Measurements from ENCODE around the gene RPE65. TPM values are rescaled to one million over a fixed set of nuclear protein-coding genes. Genes with fewer than 3 reads are reported as not detected.

Gene RPE65
- total RNA-seq, 1 donor from 2014 or later = not detected

DNA sequence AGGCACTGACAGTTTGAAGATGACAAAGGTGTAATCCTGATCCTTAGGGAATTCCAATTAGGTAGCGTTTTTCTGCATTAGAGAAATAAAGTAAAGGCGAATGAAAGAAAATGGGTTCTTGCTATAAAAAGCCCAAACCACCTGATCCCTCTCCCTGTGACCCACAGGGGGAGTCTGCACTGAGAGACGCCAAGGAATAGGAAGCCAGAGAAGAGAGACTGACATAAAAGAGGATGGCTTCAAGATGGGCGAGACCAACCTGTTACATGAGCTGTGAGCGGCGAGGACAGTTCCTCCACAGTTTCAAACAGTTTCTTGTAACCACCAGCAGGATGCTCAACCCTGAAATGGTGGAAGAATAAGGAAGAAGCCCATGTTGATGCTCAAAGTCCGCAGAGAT lies 1.4 kb downstream of the RPE65 start:
- Mint-ChIP-seq H3K27ac (no peak overlapping the region), H3K9me3 (no peaks in the 10 kb centered on the region), H3K4me3 (no peak overlapping the region), H3K36me3 (no peaks in the 10 kb centered on the region), H3K4me1 (peaks cover 4% of the 10 kb centered on the region), H3K27me3 (ENCODE audit: low read depth) (peaks cover 2% of the 10 kb centered on the region)
- DNase-seq (ENCODE audit: low spot score in 2 of 2, unreplicated experiment in 2 of 2) = no peak
- TF ChIP-seq, protein P1, sequence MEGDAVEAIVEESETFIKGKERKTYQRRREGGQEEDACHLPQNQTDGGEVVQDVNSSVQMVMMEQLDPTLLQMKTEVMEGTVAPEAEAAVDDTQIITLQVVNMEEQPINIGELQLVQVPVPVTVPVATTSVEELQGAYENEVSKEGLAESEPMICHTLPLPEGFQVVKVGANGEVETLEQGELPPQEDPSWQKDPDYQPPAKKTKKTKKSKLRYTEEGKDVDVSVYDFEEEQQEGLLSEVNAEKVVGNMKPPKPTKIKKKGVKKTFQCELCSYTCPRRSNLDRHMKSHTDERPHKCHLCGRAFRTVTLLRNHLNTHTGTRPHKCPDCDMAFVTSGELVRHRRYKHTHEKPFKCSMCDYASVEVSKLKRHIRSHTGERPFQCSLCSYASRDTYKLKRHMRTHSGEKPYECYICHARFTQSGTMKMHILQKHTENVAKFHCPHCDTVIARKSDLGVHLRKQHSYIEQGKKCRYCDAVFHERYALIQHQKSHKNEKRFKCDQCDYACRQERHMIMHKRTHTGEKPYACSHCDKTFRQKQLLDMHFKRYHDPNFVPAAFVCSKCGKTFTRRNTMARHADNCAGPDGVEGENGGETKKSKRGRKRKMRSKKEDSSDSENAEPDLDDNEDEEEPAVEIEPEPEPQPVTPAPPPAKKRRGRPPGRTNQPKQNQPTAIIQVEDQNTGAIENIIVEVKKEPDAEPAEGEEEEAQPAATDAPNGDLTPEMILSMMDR (IDR thresholded peaks at IDR 0.05; ENCODE audit: unreplicated experiment) = no peak

DNA sequence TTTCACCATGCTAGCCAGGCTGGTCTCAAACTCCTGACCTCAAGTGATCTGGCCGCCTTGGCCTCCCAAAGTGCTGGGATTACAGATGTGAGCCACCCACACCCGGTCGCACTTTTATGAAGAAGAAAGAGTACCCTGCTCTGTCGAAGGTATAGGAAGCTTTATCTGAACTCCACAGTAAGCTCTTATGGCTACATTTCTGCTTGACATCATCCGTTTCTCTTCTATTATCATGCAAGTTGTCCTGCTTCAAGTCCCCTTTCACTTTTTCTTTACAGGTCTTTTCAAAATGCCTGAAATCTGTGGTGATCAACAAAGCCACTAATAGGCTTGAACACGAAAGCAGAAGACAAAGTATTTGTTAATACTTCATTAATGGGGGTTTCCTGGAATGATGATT lies 4.0 kb downstream of the RPE65 start:
- H3K36me3 Mint-ChIP-seq = no peaks in the 10 kb centered on the region
- no peak for DNase-seq (ENCODE audit: low spot score in 2 of 2, unreplicated experiment in 2 of 2)
- H3K4me3 Mint-ChIP-seq = no peak overlapping the region
- H3K27me3 Mint-ChIP-seq (ENCODE audit: low read depth) = peaks cover 3% of the 10 kb centered on the region
- TF ChIP-seq, protein P1 (IDR thresholded peaks at IDR 0.05; ENCODE audit: unreplicated experiment) = no peak
- H3K27ac Mint-ChIP-seq = no peak overlapping the region
- no peaks in the 10 kb centered on the region for H3K9me3 Mint-ChIP-seq
- H3K4me1 Mint-ChIP-seq = no peaks in the 10 kb centered on the region

DNA sequence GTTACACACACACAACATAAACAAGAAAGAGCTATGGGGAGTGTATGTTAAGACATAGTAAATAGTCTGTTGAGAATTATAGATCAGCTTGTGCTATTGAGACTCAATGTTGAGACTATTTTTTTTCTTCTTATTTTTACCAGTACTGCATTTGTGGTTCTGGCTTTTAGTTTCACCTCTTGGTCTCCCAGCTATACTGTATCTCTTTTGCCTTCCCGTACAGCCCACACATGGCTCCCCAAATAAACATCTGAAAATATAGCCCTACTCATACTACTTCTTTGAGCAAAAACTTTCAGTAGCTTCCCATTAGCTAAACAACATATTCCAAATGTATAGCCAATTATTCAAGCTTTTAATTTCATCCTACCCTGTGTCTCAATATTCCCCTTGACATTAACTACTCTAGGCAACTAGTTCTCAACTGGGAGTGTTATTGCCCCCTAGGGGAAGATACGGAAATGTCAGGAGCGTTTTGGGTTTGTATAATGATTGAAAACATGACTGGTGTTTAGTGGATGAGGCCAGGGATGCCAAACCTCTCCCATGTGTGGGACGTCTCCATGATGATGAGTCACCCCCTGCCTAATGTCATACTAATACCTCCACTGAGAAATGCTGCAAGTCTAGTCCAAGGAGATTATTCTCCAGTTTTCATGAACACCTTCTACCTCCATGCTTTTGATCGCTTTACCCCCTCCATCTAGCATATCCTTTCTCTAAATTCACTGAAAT lies 6.8 kb downstream of the RPE65 start:
- Mint-ChIP-seq H3K36me3 (no peaks in the 10 kb centered on the region), H3K9me3 (no peaks in the 10 kb centered on the region), H3K27me3 (ENCODE audit: low read depth) (peaks cover 15% of the 10 kb centered on the region), H3K4me1 (no peaks in the 10 kb centered on the region), H3K4me3 (no peak overlapping the region), H3K27ac (no peak overlapping the region)
- TF ChIP-seq, protein P1 (IDR thresholded peaks at IDR 0.05; ENCODE audit: unreplicated experiment) = peak; percentile 54
- no peak for DNase-seq (ENCODE audit: low spot score in 2 of 2, unreplicated experiment in 2 of 2)

DNA sequence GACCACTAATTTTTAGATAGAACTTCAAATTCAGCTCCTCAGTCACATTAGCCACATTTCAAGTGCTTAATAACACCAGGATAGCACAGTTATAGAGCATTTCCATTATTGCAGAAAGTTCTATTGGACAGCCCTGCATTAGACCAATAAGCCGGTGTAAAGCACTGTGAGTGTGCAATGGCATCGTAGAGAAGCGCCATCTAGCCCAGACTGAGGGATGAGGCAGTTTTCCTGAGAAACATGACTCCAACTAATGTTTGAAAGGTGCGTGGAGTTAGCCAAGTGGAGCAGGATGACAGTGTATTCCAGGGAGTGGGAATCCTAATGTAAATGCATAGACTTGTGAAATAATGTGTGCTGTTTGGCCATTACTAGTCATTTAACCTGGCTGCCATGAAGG lies 7.7 kb downstream of the RPE65 start:
- no peaks in the 10 kb centered on the region for H3K4me1 Mint-ChIP-seq
- TF ChIP-seq, protein P1 (IDR thresholded peaks at IDR 0.05; ENCODE audit: unreplicated experiment) = no peak
- H3K4me3 Mint-ChIP-seq = no peak overlapping the region
- no peaks in the 10 kb centered on the region for H3K36me3 Mint-ChIP-seq
- H3K27ac Mint-ChIP-seq = no peak overlapping the region
- H3K9me3 Mint-ChIP-seq = no peaks in the 10 kb centered on the region
- peaks cover 15% of the 10 kb centered on the region for H3K27me3 Mint-ChIP-seq (ENCODE audit: low read depth)
- no peak for DNase-seq (ENCODE audit: low spot score in 2 of 2, unreplicated experiment in 2 of 2)

DNA sequence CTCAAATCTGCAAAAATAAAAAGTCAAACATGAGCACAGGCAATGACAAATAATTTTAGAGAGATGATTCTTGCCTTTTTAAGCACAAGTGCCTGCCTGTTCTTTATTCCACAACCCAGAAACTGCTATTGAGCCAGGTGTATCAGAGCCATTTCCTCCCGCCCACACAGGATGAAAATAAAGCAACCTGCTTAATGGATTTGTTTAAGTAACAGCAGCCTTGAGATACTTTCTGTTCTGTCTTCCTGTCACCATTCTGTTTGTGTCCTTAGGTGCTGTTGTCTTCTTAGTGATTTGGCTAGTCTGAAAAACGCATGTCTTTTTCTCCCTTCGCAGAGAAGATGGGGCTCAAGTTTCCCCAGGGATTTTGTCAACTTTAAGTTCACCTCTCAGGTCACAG lies 11.4 kb downstream of the RPE65 start:
- H3K9me3 Mint-ChIP-seq = no peaks in the 10 kb centered on the region
- H3K4me3 Mint-ChIP-seq = no peak overlapping the region
- H3K27ac Mint-ChIP-seq = no peak overlapping the region
- no peaks in the 10 kb centered on the region for H3K36me3 Mint-ChIP-seq
- H3K27me3 Mint-ChIP-seq (ENCODE audit: low read depth) = peaks cover 16% of the 10 kb centered on the region
- no peak for DNase-seq (ENCODE audit: low spot score in 2 of 2, unreplicated experiment in 2 of 2)
- TF ChIP-seq, protein P1 (IDR thresholded peaks at IDR 0.05; ENCODE audit: unreplicated experiment) = no peak
- no peaks in the 10 kb centered on the region for H3K4me1 Mint-ChIP-seq

All from mesothelial cell of epicardium (in vitro differentiated cells).